Fibroblast of mammary gland (primary cell): Measurements from ENCODE around the gene ZNF879.

Experiments
- DNase-seq: peaks from one replicate; pipeline ENCODE4 v3.0.0-alpha.2; 2010; ENCODE audit warnings: low read depth
- H3K4me3 ChIP-seq: 2 replicates; pipeline ENCODE4 v1.5.1; 2011; ENCODE audit warnings: low read depth, mild to moderate bottlenecking, low read length, moderate library complexity; ENCODE audit not compliant: control insufficient read depth
- CTCF ChIP-seq: conservative IDR thresholded peaks from 2 replicates; pipeline ENCODE4 v1.5.1; 2011; ENCODE audit warnings: low read depth, low read length, inconsistent platforms; ENCODE audit not compliant: control insufficient read depth, insufficient read depth

Gene ZNF879

GRCh38 chr5:178993955-178994579, 29.5 kb upstream of the ZNF879 start:
- no peak overlapping the region for H3K4me3 ChIP-seq
- no peak for DNase-seq
- no peak for TF ChIP-seq CTCF

- no peak within 1 kb of the TSS for H3K4me3 ChIP-seq
- no peak for TF ChIP-seq CTCF
- no peak for DNase-seq
Measured at GRCh38 chr5:178994580-178995340, 28.8 kb upstream of the ZNF879 start, which contains the start of gene GRM6. Gene GRM6 (minus strand): TSS chr5:178995320. CDS start chr5:178994944, 376 bp downstream.

GRCh38 chr5:178995341-178995690, 28.3 kb upstream of the ZNF879 start:
- no peak overlapping the region for H3K4me3 ChIP-seq

GRCh38 chr5:178996156-178996555, 27.4 kb upstream of the ZNF879 start:
- no peak for DNase-seq
- TF ChIP-seq CTCF = no peak
- no peak overlapping the region for H3K4me3 ChIP-seq

More at GRCh38 chr5:178995341-178995690, 28.3 kb upstream of the ZNF879 start:
- TF ChIP-seq CTCF = no peak
- DNase-seq = no peak

GRCh38 chr5:178997191-178997590, 26.4 kb upstream of the ZNF879 start:
- no peak for TF ChIP-seq CTCF
- no peak overlapping the region for H3K4me3 ChIP-seq
- DNase-seq = no peak

GRCh38 chr5:178998441-178998840, 25.2 kb upstream of the ZNF879 start:
- TF ChIP-seq CTCF = no peak
- no peak for DNase-seq
- H3K4me3 ChIP-seq = no peak overlapping the region

GRCh38 chr5:179006564-179006963, 17.0 kb upstream of the ZNF879 start:
- DNase-seq = no peak
- no peak for TF ChIP-seq CTCF
- H3K4me3 ChIP-seq = no peak overlapping the region
